NCI-H1092 (cell line): ENCODE data around the gene TASL.
"Not testable (repeated sequence)": the region's sequence is repeated elsewhere in the genome, so short reads cannot be mapped to it uniquely, and the experiment has no call there.

Source experiments
- DNase-seq: peaks from one replicate; lab custom pipeline; 2025; lab: John Stamatoyannopoulos, UW

TASL gene

DNA sequence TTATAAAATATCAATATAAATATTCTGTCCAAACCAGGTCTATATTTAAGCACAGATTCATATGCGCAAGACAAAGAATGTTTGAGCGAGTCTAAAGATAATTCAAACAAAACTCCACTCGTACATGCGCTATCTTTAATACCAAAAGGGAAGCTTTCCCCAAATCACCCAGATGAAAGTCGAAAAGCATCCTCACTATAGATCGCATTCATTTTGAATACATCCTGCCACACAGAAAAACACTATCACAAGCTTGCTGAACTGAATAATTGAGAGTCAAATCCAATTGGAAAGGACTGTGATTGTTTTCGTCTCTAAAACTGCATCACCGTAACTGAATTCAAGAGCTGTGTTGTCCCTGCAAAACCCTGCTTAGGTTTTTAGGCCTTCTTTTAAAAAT is 685 bp downstream of the TASL start:
- no peak for DNase-seq

DNA sequence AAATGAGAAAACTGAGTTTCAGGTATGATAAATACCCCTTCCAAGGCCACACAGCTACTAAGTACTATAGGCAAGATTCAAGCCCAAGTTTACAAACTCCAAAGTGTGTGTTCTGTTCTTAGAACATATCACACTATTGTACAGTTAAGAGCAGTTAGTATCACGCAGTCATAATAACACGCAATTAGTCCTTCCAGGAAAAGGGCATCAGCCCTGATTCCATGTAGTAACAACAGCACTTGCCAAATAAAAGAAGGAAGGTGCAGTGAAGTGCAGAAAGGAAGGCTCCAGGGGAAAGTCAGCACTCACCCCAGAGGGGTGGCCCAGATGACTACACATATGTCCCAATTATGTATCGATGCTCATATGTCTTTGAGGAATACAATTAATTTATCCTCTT is 4.4 kb downstream of the TASL start:
- no peak for DNase-seq

DNA sequence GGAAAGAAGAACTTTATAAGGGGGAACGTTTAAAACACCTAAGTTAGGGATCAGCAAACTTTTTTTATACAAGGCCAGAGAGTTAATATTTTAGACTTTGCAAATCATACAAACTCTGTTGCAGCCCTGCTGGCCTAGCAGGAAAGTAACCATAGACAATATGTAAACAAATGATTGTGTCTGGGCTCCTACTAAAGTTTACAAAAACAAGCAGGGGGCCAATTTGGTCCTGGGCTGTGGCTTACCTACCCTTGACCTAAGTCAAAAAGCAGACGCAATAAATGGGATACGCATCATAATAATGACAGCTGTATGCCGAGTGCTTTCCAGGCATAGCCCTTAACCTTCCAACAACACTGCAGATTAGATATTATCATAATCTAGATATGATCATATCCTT is 4.9 kb downstream of the TASL start:
- DNase-seq: no peak

DNA sequence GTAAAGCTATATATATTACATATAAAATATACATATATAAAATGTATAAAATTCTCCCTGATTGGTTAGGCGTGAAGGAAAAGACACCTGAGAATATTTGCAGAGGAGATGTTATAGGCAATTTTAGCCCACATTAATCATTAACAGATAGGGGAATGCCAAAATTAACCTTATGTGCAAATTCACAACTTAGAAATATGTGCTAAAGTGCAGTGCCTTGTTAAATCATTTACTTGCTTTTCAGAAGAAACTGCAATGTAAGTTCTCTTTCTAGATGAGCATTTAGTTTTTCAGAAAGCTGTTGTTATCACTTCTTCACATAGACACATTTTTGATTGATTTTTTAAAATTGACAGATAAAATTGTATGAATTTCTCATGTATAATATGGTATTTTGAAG is 5.6 kb downstream of the TASL start:
- DNase-seq: no peak

DNA sequence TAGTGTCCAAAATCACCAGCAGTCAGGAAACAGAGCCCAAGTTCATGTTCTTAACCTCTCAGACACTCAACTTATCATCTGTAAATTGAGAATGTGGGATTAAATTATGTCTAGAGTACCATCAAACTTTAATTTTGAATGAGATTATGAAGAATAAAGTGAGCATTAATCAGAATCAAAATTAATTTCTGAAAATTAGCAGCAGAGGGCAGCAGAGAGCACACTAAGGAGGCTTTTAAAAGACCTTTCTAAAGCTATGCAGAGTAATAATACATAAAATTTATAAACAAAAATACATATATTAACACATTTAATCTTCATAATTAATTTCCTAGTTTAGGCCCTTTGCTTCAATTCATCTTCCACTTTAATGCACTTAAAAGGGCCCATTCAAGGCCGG is 7.1 kb downstream of the TASL start:
- peak; percentile 5 for DNase-seq

DNA sequence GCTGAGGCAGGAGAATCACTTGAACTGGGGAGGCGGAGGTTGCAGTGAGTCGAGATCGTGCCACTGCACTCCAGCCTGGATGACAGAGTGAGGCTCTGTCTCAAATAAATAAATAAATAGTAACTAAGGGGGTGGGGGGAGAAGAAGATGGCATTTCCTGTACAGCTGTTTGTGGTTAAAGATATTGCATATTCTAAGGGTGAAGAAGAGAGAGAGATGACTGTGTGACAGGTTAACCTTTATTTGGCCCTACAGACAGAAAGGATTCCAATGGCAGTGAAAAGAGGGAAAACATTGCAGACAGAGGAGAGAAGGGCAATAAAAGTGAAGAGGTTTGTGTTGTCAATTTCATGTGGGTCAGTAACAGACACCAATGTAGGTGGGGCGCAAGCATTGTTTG is 9.4 kb downstream of the TASL start:
- no peak for DNase-seq

DNA sequence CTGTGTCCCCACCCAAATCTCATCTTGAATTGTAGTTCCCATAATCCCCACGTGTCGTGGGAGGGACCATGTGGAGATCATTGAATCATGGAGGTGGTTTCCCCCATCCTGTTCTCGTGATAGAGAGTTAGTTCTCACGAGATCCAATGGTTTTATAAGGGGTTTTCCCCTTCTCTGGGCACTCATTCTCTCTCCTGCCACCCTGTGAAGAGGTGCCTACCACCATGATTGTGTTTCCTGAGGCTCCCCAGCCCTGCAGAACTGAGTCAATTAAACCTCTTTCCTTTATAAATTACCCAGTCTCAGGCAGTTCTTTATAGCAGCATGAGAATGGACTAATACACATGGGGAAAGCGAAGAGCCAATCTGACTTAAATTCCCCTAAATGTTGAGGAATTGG is 14.5 kb downstream of the TASL start:
- DNase-seq: not testable (repeated sequence)

DNA sequence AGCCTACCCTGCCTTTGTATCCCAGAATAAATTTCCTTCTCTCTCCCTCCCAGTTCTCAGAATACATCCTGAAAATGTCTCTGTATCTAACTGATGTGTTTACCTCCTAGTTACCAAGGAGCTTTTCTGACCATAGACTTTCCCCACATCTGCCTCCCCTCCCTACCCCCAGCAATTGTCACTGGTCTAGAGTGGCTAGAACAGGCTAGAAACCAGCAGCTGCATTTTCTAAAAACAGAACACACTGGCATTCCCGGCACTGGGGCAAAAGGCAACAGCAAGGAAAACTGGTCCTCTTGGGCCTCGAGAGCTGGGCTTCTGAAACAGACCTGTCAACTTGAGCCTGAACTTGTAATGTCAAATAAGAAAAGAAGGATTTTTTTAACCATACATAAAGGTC is 16.4 kb downstream of the TASL start:
- no peak for DNase-seq

DNA sequence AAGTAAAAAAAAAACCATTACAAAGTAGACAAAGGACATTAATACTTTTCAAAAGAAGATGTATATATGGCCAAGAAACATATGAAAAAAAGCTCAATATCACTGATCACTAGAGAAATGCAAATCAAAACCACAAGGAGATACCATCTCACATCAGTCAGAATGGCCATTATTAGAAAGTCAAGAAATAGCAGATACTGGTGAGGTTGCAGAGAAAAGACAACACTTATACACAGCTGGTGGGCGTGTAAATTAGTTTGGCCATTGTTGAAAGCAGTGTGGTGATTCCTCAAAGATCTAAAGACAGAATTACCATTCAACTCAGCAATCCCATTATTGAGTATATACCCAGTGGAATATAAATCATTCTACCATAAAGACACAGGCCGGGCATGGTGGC is 39.3 kb downstream of the TASL start:
- DNase-seq: no peak

DNA sequence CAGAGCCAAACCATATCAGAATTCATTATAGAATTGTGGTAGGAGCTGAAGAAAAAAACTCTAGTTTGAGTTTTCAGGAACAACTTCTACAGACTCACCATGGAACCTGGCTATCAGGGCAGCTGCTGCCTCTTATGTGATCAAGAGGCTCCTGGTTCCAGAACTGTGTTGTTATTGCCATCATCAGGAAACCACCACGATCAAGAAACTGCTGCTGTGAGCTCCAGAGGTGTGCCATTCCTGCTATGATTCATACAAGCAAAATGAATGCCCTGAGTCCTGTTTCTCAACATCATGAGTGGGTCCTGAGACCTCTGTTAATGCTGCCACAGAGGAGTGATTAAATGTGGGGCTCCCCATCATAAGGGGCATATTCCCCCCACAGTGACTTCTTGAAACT is 43.7 kb downstream of the TASL start:
- no peak for DNase-seq

DNA sequence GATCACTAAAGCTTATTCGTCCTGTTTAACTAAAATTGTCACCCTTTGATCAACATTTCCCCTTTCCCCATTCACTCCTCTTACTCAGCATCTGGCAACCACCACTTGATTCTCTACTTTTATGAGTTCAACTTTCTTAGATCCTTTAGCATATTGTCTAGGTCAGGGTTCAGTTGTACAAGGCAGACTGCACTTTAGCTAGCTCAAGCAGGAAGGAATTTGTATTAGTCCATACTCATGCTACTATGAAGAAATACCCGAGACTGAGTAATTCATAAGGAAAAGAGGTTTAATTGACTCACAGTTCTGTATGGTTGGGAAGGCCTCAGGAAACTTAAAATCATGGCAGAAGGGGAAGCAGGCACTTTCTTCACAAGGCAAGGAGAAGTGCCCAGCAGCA is 44.3 kb downstream of the TASL start:
- no peak for DNase-seq

DNA sequence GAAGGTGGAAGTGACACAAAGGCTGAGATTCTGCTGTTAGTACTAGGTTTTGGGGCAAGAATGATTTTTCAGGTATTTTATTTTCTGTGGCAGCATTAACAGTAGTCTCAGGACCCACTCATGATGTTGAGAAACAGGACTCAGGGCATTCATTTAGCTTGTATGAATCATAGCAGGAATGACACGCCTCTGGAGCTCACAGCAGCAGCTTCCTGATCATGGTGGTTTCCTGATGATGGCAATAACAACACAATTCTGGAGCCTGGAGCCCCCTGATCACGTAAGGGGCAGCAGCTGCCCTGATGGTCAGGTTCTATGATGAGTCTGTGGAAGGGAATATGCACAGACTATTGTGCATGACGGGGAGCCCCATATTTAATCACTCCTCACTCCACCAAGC is 47.0 kb downstream of the TASL start:
- DNase-seq: no peak

DNA sequence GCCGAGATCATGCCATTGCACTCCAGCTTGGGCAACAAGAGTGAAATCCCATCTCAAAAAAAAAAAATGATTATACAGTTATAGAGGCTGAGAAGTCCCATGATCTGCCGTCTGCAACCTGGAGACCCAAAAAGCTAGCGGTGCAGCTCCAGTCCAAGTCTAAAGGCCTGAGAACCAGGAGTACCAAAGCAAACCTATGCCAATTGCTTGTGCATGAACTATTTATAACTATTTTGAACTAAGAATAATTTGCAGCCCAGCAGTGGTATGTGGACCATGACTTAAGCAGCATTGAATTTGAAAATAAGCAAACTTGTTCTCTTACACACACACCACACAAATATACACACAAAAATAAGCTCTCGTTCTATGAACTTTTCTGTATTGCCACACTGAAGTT is 51.8 kb downstream of the TASL start:
- no peak for DNase-seq

DNA sequence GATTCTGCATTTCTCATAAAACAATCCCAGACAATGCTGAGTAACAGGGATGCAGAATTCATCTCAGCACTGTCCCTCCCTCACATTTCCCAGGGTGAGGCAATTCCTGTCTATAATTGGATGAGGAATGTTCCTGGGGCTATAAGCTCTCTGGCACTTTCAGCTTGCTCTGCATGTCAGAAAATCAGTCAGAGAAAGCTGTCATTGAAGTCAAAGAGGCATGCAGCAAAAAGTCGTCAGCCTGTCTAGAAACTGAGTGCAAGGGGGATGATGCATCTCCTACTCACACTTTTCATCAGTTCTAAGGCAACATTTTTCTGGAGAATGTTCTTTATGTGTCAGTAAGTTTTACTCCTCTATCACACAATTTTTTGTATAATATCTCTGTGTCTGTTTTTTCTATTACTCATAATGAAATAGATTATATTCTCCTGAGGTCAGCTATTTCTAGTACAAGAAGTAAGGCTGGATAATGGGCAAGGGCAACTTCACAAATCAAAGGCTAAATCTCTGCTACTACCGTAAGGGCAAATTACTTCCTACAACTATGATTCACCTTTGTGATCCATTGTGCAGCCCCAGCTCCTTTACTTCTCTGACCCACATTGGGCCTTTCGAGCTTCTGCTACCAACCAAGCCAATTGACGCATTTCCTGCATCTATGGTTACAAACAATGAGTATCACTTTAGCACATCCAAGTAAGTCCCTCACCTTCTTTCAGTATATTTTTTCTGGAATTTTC is 56.0 kb downstream of the TASL start:
- DNase-seq: no peak

DNA sequence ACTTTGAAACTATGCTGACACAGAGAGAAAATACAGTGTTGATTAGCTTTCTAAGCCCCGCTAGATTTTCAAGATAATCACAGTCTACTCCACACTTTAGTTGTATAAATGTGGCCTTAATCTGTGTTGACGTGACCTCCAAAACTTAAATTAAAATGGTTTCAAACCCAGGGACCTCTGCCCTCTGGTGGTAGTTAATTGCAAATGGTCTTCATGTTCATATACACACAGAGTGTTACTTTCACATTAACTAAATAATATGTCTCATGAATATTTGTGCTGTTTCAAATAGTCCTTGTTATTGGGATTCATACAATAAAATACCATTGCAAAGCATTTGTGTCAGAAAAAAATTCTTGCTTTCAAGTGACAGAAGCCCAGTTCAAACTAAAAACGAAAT is 64.3 kb downstream of the TASL start:
- DNase-seq: no peak
